ENCODE data around the gene MLF1.

GRCh38 chr3:158539414-158540014 is 31.5 kb upstream of the MLF1 start:
- no peak for TF ChIP-seq EZH2 (IDR thresholded peaks at IDR 0.05; ENCODE audit: insufficient read depth, poor library complexity, severe bottlenecking)
- no peak for TF ChIP-seq EZH2phosphoT487 (IDR thresholded peaks at IDR 0.05; ENCODE audit: insufficient read depth, low read depth)

All from GM23248 (cell line).